ENCODE data around the gene HHAT.
"Not testable (repeated sequence)": the region's sequence is repeated elsewhere in the genome, so short reads cannot be mapped to it uniquely, and the experiment has no call there.

Gene HHAT

GRCh38 chr1:210412240-210412639 lies 83.5 kb downstream of the HHAT start:
- Histone ChIP-seq H3K36me3 (ENCODE audit: control insufficient read depth, insufficient read depth, low read length) (no peaks in the 10 kb centered on the region), H3K4me3 (ENCODE audit: extremely low read depth, insufficient read depth, low read length, poor library complexity, severe bottlenecking) (no peak overlapping the region), H3K9me3 (ENCODE audit: control insufficient read depth, low read length) (no peaks in the 10 kb centered on the region), H3K27ac (ENCODE audit: low read depth, low read length, severe bottlenecking) (no peak overlapping the region), H3K4me1 (ENCODE audit: control insufficient read depth, insufficient read depth, low read length, poor library complexity, severe bottlenecking) (no peaks in the 10 kb centered on the region)
- WGBS, 2 experiments (ENCODE audit: insufficient coverage in 2 of 2), result 100% methylated on average over 1 of the region's 1 CpG

GRCh38 chr1:210413951-210414350 lies 85.2 kb downstream of the HHAT start:
- Histone ChIP-seq H3K9me3 (ENCODE audit: control insufficient read depth, low read length) (no peaks in the 10 kb centered on the region), H3K27ac (ENCODE audit: low read depth, low read length, severe bottlenecking) (no peak overlapping the region), H3K4me3 (ENCODE audit: extremely low read depth, insufficient read depth, low read length, poor library complexity, severe bottlenecking) (no peak overlapping the region), H3K4me1 (ENCODE audit: control insufficient read depth, insufficient read depth, low read length, poor library complexity, severe bottlenecking) (no peaks in the 10 kb centered on the region), H3K36me3 (ENCODE audit: control insufficient read depth, insufficient read depth, low read length) (no peaks in the 10 kb centered on the region)
- 91 to 100% methylated on average over 2 to 3 of the region's 4 CpGs for WGBS, 2 experiments (ENCODE audit: insufficient coverage in 2 of 2)

DNA sequence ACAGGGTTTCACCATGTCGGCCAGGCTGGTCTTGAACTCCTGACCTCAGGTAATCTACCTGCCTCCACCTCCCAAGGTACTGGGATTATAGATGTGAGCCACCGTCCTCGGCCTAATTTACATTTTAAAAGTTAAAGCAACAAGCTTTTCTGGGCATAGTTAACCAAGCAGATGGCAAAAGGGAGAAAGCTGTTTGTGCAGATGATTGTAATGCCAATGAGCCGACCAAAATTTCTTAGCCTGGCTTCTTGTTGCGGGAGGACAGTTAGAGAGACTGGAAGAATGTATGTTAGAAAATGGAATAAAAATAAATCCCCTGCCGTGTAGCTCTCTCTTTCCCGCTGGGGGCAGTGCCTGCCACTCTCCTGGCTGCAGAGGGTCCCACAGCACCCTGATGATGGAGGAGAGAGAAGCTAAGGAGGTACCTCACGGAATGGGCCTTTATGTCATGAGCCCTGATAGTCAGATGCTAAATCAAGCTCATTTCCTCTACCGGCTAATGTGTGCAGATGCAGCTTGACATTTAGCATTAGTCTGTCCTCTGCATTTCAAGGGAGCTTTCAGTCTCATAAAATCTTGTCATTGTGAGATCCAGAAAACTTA lies 87.2 kb downstream of the HHAT start:
- H3K27ac ChIP-seq (ENCODE audit: low read depth, low read length, severe bottlenecking), result no peak overlapping the region
- no peaks in the 10 kb centered on the region for H3K9me3 ChIP-seq (ENCODE audit: control insufficient read depth, low read length)
- 41 to 49% methylated on average over 5 to 6 of the region's 9 CpGs for WGBS, 2 experiments (ENCODE audit: insufficient coverage in 2 of 2)
- H3K36me3 ChIP-seq (ENCODE audit: control insufficient read depth, insufficient read depth, low read length), result no peaks in the 10 kb centered on the region
- no peaks in the 10 kb centered on the region for H3K4me1 ChIP-seq (ENCODE audit: control insufficient read depth, insufficient read depth, low read length, poor library complexity, severe bottlenecking)
- H3K4me3 ChIP-seq (ENCODE audit: extremely low read depth, insufficient read depth, low read length, poor library complexity, severe bottlenecking), result no peak overlapping the region

DNA sequence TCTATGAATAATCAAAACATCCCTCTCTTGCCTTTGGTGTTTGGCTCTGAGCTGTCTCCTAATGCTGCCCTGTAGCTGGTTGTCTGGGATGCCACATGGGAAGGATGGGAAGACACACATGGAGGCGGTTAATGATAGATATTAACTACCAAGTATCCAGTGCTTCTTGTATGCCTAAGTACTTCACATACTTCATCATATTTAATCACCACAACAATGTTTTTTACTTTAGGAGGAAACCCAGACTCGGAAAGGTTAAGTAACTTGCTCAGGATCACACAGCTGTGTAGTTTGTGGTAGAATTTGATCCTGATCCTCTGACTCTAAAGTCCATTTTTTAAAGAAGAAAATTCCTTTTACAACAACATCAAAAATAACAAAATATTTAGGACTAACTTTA lies 88.0 kb downstream of the HHAT start:
- H3K27ac ChIP-seq (ENCODE audit: low read depth, low read length, severe bottlenecking), result no peak overlapping the region
- no peaks in the 10 kb centered on the region for H3K36me3 ChIP-seq (ENCODE audit: control insufficient read depth, insufficient read depth, low read length)
- H3K9me3 ChIP-seq (ENCODE audit: control insufficient read depth, low read length), result no peaks in the 10 kb centered on the region
- H3K4me1 ChIP-seq (ENCODE audit: control insufficient read depth, insufficient read depth, low read length, poor library complexity, severe bottlenecking), result no peaks in the 10 kb centered on the region
- H3K4me3 ChIP-seq (ENCODE audit: extremely low read depth, insufficient read depth, low read length, poor library complexity, severe bottlenecking), result no peak overlapping the region
- no CpG with 5 or more reads among the region's 2 CpGs for WGBS, 2 experiments (ENCODE audit: insufficient coverage in 2 of 2)

DNA sequence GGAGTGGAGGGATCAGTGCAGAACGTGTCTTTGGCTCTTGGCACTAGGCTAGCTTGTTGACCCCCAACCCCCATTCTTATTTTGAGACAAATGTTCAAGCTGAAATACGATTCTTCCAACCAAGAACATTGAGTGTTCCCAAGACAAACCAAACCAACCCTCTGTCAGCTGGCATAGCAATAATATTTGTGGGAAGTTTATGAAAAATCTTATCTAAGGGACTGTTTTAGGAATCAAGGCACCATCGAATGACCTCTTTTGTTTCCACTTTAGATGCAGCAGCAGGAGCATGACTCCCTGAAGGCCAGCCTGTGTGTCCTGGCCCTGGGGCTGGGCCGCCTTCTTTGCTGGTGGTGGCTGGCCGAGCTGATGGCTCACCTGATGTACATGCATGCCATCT lies 89.2 kb downstream of the HHAT start:
- H3K4me1 ChIP-seq (ENCODE audit: control insufficient read depth, insufficient read depth, low read length, poor library complexity, severe bottlenecking), result no peaks in the 10 kb centered on the region
- H3K9me3 ChIP-seq (ENCODE audit: control insufficient read depth, low read length), result no peaks in the 10 kb centered on the region
- 84 to 97% methylated on average over 2 to 3 of the region's 5 CpGs for WGBS, 2 experiments (ENCODE audit: insufficient coverage in 2 of 2)
- no peaks in the 10 kb centered on the region for H3K36me3 ChIP-seq (ENCODE audit: control insufficient read depth, insufficient read depth, low read length)
- no peak overlapping the region for H3K4me3 ChIP-seq (ENCODE audit: extremely low read depth, insufficient read depth, low read length, poor library complexity, severe bottlenecking)
- H3K27ac ChIP-seq (ENCODE audit: low read depth, low read length, severe bottlenecking), result no peak overlapping the region

DNA sequence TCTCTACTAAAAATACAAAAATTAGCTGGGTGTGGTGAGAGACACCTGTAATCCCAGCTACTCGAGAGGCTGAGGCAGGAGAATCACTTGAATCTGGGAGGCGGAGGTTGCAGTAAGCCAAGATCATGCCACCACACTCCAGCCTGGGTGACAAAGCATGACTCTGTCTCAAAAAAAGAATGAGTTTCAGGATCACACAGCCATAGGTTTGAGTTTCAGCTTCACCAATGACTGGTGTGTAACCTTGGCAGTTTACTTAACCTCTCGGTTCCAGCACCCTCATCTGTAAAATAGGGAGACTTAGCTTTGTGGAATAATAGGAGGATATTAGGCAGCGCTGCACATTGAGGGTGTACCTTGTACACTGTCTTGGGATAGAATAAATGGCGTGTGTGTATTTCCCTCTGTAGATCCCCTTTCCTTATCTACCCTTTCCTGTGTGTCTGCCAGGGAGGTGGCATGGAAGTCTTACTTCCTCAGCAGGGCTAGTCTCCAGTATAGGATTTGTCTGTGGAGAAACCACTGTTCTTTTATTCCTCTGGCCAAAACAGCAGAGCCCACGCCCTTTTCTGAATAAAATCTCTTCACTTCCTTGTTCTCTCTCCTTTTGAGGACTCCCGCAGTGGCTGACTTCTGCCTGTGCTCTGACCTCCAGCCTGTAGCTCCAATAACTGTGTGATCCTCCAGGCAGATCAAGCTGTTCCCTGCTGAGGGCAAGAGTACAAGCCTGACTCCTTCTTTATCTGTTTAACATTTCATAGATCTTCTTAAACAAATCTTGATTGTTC lies 90.4 kb downstream of the HHAT start:
- Histone ChIP-seq H3K4me3 (ENCODE audit: extremely low read depth, insufficient read depth, low read length, poor library complexity, severe bottlenecking) (no peak overlapping the region), H3K4me1 (ENCODE audit: control insufficient read depth, insufficient read depth, low read length, poor library complexity, severe bottlenecking) (no peaks in the 10 kb centered on the region), H3K9me3 (ENCODE audit: control insufficient read depth, low read length) (peaks cover 6% of the 10 kb centered on the region), H3K27ac (ENCODE audit: low read depth, low read length, severe bottlenecking) (no peak overlapping the region), H3K36me3 (ENCODE audit: control insufficient read depth, insufficient read depth, low read length) (no peaks in the 10 kb centered on the region)
- WGBS, 2 experiments (ENCODE audit: insufficient coverage in 2 of 2), result 81 to 87% methylated on average over 4 to 5 of the region's 7 CpGs

DNA sequence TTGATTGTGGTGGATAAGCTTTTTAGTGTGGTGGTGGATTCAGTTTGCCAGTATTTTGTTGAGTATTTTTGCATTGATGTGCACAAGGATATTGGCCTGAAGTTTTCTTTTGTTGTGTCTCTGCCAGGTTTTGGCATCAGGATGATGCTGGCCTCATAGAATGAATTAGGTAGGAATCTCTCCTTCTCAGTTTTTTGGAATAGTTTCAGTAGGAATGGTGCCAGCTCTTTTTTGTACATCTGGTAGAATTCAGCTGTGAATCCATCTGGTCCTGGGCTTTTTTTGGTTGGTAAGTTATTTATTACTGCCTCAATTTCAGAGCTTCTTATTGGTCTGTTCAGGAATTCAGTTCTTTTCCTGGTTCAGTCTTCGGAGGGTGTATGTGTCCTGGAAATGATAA lies 98.0 kb downstream of the HHAT start:
- not testable (repeated sequence) for H3K27ac ChIP-seq (ENCODE audit: low read depth, low read length, severe bottlenecking); H3K4me1 ChIP-seq (ENCODE audit: control insufficient read depth, insufficient read depth, low read length, poor library complexity, severe bottlenecking); H3K36me3 ChIP-seq (ENCODE audit: control insufficient read depth, insufficient read depth, low read length); H3K4me3 ChIP-seq (ENCODE audit: extremely low read depth, insufficient read depth, low read length, poor library complexity, severe bottlenecking)
- H3K9me3 ChIP-seq (ENCODE audit: control insufficient read depth, low read length), result peaks cover 12% of the 10 kb centered on the region
- no CpG with 5 or more reads among the region's 1 CpG for WGBS, 2 experiments (ENCODE audit: insufficient coverage in 2 of 2)

DNA sequence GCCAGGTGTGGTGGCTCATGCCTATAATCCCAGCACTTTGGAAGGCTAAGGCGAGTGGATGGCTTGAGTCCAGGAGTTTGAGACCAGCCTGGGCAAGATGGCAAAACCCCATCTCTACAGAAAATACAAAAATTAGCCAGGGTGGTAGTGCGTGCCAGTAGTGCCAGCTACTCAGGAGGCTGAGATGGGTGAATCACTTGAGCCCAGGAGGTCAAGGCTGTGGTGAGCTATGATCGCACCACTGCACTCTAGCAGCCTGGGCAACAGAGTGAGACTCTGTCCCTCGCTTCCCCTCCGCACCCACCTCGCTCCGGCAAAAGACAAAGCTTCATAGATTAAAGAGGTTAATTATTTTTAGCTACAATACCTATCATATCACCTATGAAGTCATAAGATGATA lies 100.0 kb downstream of the HHAT start:
- Histone ChIP-seq H3K27ac (ENCODE audit: low read depth, low read length, severe bottlenecking) (no peak overlapping the region), H3K4me3 (ENCODE audit: extremely low read depth, insufficient read depth, low read length, poor library complexity, severe bottlenecking) (no peak overlapping the region), H3K36me3 (ENCODE audit: control insufficient read depth, insufficient read depth, low read length) (no peaks in the 10 kb centered on the region), H3K9me3 (ENCODE audit: control insufficient read depth, low read length) (peaks cover 9% of the 10 kb centered on the region), H3K4me1 (ENCODE audit: control insufficient read depth, insufficient read depth, low read length, poor library complexity, severe bottlenecking) (no peaks in the 10 kb centered on the region)
- WGBS, 2 experiments (ENCODE audit: insufficient coverage in 2 of 2), result 94 to 100% methylated on average over 2 to 4 of the region's 7 CpGs

DNA sequence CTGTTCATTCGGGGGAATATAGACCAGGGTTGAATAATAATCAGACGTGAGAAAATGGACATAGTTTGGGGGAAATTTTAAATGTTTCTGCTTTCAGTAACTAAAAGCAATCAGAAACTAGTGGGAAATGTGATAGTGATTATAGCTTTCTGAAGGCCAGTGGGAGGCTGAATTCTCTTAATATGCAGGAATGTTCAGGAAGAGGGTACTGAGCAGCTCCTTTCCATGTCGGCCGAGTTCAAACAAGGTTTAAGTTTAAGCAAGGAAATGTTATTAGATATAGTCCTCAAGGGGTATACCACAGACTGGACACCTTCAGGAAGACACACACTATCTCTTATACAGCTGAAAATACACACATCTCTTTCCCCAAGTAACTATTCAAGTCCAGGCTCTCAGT lies 105.5 kb downstream of the HHAT start:
- Histone ChIP-seq H3K4me1 (ENCODE audit: control insufficient read depth, insufficient read depth, low read length, poor library complexity, severe bottlenecking) (peaks cover 15% of the 10 kb centered on the region), H3K4me3 (ENCODE audit: extremely low read depth, insufficient read depth, low read length, poor library complexity, severe bottlenecking) (no peak overlapping the region), H3K9me3 (ENCODE audit: control insufficient read depth, low read length) (peaks cover 8% of the 10 kb centered on the region), H3K36me3 (ENCODE audit: control insufficient read depth, insufficient read depth, low read length) (no peaks in the 10 kb centered on the region), H3K27ac (ENCODE audit: low read depth, low read length, severe bottlenecking) (no peak overlapping the region)
- 68 to 90% methylated on average over 2 of the region's 4 CpGs for WGBS, 2 experiments (ENCODE audit: insufficient coverage in 2 of 2)

GRCh38 chr1:210437111-210437510 lies 108.4 kb downstream of the HHAT start:
- H3K36me3 ChIP-seq (ENCODE audit: control insufficient read depth, insufficient read depth, low read length), result no peaks in the 10 kb centered on the region
- H3K4me3 ChIP-seq (ENCODE audit: extremely low read depth, insufficient read depth, low read length, poor library complexity, severe bottlenecking), result no peak overlapping the region
- peaks cover 8% of the 10 kb centered on the region for H3K9me3 ChIP-seq (ENCODE audit: control insufficient read depth, low read length)
- no peak overlapping the region for H3K27ac ChIP-seq (ENCODE audit: low read depth, low read length, severe bottlenecking)
- peaks cover 30% of the 10 kb centered on the region for H3K4me1 ChIP-seq (ENCODE audit: control insufficient read depth, insufficient read depth, low read length, poor library complexity, severe bottlenecking)
- 91% methylated on average over 4 to 6 of the region's 6 CpGs for WGBS, 2 experiments (ENCODE audit: insufficient coverage in 2 of 2)

GRCh38 chr1:210437781-210438180 lies 109.1 kb downstream of the HHAT start:
- H3K27ac ChIP-seq (ENCODE audit: low read depth, low read length, severe bottlenecking), result no peak overlapping the region
- no peak overlapping the region for H3K4me3 ChIP-seq (ENCODE audit: extremely low read depth, insufficient read depth, low read length, poor library complexity, severe bottlenecking)
- 100% methylated on average over 1 of the region's 1 CpG; no CpG with 5 or more reads in 1 of the 2 experiments for WGBS, 2 experiments (ENCODE audit: insufficient coverage in 2 of 2)
- H3K4me1 ChIP-seq (ENCODE audit: control insufficient read depth, insufficient read depth, low read length, poor library complexity, severe bottlenecking), result peaks cover 30% of the 10 kb centered on the region
- H3K36me3 ChIP-seq (ENCODE audit: control insufficient read depth, insufficient read depth, low read length), result no peaks in the 10 kb centered on the region
- H3K9me3 ChIP-seq (ENCODE audit: control insufficient read depth, low read length), result peaks cover 8% of the 10 kb centered on the region
